HCT116 (cell line): ENCODE data around the gene KAT6B. TPM values are rescaled to one million over a fixed set of nuclear protein-coding genes. Genes with fewer than 3 reads are reported as not detected.
A peak's percentile ranks its signal among the peaks of the same experiment; 100 is the strongest.

Source experiments
- ATAC-seq: fragments of 200-7000 bp; cut with Tn5 transposase; 2 replicates; pipeline ENCODE4 v1.9.1; 2020; ENCODE audit warnings: mild to moderate bottlenecking, moderate library complexity
- BruUV-seq: library from RNA; stranded (reverse); fragments of 400-500 nt; replicated peaks from 2 replicates; lab custom pipeline; 2021; lab: Mats Ljungman, UMichigan
- CTCF ChIA-PET: fragments of 300-600 bp; sonication (Branson Sonifier 250); formaldehyde crosslinking; loops from one replicate; lab custom pipeline; 2021; ENCODE audit warnings: antibody characterized with exemption; lab: Charles Lee
- POLR2A ChIA-PET: fragments of 300-600, 350-600 bp; sonication (Branson Sonifier 250); formaldehyde crosslinking; loops from one replicate; lab custom pipeline; 2021; ENCODE audit warnings: antibody characterized with exemption; lab: Charles Lee
- RAD21 ChIA-PET, 2 experiments: fragments of 300-600 bp; sonication (Branson Sonifier 250); formaldehyde crosslinking; loops; one replicate each; lab custom pipeline; 2023; ENCODE audit warnings: low total read pairs in 2 of 2; ENCODE audit not compliant: uncharacterized antibody in 2 of 2, unreplicated experiment in 2 of 2, low non-redundant PET in 1 of 2; lab: Charles Lee
- DNase-seq: peaks from one replicate; pipeline ENCODE4 v3.0.0-alpha.2; 2010; ENCODE audit warnings: low read depth, low spot score
- H2AFZ ChIP-seq: fragments of 200-600 bp; shearing (Covaris generic), sonication (generic); 2 replicates; pipeline ENCODE4 v1.6.1; 2017; ENCODE audit warnings: low read depth, mixed run types, mixed read lengths, antibody characterized with exemption, low read length; ENCODE audit not compliant: poor library complexity, severe bottlenecking
- H3K27ac ChIP-seq: 2 replicates; pipeline ENCODE4 v1.5.1; 2012; ENCODE audit warnings: low read depth, low read length
- H3K27me3 ChIP-seq: fragments of 200-600 bp; sonication (generic); 2 replicates; pipeline ENCODE4 v1.6.1; 2016; ENCODE audit warnings: mixed run types, low read length, mixed read lengths; ENCODE audit not compliant: insufficient read depth
- H3K36me3 ChIP-seq, 2 experiments: fragments of 200-500 bp in 1 of 2; fragments of 200-600 bp in 1 of 2; sonication (Bioruptor generic) in 1 of 2; sonication (generic) in 1 of 2; 2 replicates each; pipeline versions ENCODE4 v1.5.1 to v1.6.1; 2014 to 2016; ENCODE audit warnings: low read length in 2 of 2, inconsistent platforms in 1 of 2, mixed read lengths in 1 of 2, mixed run types in 1 of 2; ENCODE audit not compliant: insufficient read depth in 2 of 2, control insufficient read depth in 1 of 2
- H3K4me1 ChIP-seq, 2 experiments: fragments of 200-600 bp in 1 of 2; sonication (generic) in 1 of 2; 2 replicates each; pipeline versions ENCODE4 v1.5.1 to v1.6.1; 2012 to 2017; ENCODE audit warnings: low read length in 2 of 2, inconsistent platforms in 1 of 2, mild to moderate bottlenecking in 1 of 2, mixed read lengths in 1 of 2, mixed run types in 1 of 2, moderate library complexity in 1 of 2; ENCODE audit not compliant: insufficient read depth in 2 of 2, control insufficient read depth in 1 of 2
- H3K4me2 ChIP-seq: fragments of 200-600 bp; sonication (generic); 2 replicates; pipeline ENCODE4 v1.6.1; 2017; ENCODE audit warnings: mixed run types, low read length, mixed read lengths
- H3K4me3 ChIP-seq, 2 experiments: fragments of 200-600 bp in 1 of 2; sonication (generic) in 1 of 2; replicated peaks in 1 of 2; 2 replicates each; pipeline ENCODE4 v1.5.1; 2011 to 2016; ENCODE audit warnings: low read length in 2 of 2, control low read depth in 1 of 2, low read depth in 1 of 2, mild to moderate bottlenecking in 1 of 2, mixed read lengths in 1 of 2, mixed run types in 1 of 2
- H3K79me2 ChIP-seq: fragments of 200-600 bp; sonication (generic); 2 replicates; pipeline ENCODE4 v1.6.1; 2017; ENCODE audit warnings: mild to moderate bottlenecking, mixed run types, low read length, moderate library complexity, mixed read lengths; ENCODE audit not compliant: insufficient read depth
- H3K9ac ChIP-seq: fragments of 200-600 bp; sonication (generic); 2 replicates; pipeline ENCODE4 v1.6.1; 2016; ENCODE audit warnings: low read length, mixed read lengths
- H3K9me2 ChIP-seq: fragments of 200-600 bp; sonication (generic), shearing (Covaris generic); 2 replicates; pipeline ENCODE4 v1.6.1; 2017; ENCODE audit warnings: mixed run types, mild to moderate bottlenecking, moderate library complexity; ENCODE audit not compliant: insufficient read depth
- H3K9me3 ChIP-seq, 2 experiments: fragments of 200-500 bp in 1 of 2; fragments of 200-600 bp in 1 of 2; sonication (Bioruptor generic) in 1 of 2; sonication (generic) in 1 of 2; 2 replicates each; pipeline ENCODE4 v1.6.1; 2014 to 2017; ENCODE audit warnings: low read length in 2 of 2, mixed read lengths in 2 of 2, inconsistent platforms in 1 of 2, low read depth in 1 of 2, mild to moderate bottlenecking in 1 of 2, mixed run types in 1 of 2, moderate library complexity in 1 of 2; ENCODE audit not compliant: control insufficient read depth in 1 of 2, insufficient read depth in 1 of 2
- H4K20me1 ChIP-seq: fragments of 200-600 bp; sonication (generic), shearing (Covaris generic); 2 replicates; pipeline ENCODE4 v1.6.1; 2017; ENCODE audit warnings: mixed run types, mild to moderate bottlenecking, moderate library complexity; ENCODE audit not compliant: insufficient read depth
- CBX3 ChIP-seq: IDR thresholded peaks from 2 replicates; pipeline ENCODE4 v1.6.1; 2012; ENCODE audit warnings: low read depth
- EGR1 ChIP-seq: IDR thresholded peaks from 2 replicates; pipeline ENCODE4 v1.6.1; 2012; ENCODE audit warnings: low read depth
- ELF1 ChIP-seq: IDR thresholded peaks from 2 replicates; pipeline ENCODE4 v1.6.1; 2012; ENCODE audit warnings: low read depth, borderline replicate concordance
- FOSL1 ChIP-seq: IDR thresholded peaks from 2 replicates; pipeline ENCODE4 v1.6.1; 2012; ENCODE audit warnings: low read depth
- JUND ChIP-seq: IDR thresholded peaks from 2 replicates; pipeline ENCODE4 v1.6.1; 2012
- POLR2A ChIP-seq: IDR thresholded peaks from 2 replicates; pipeline ENCODE4 v1.7.0; 2011; ENCODE audit warnings: borderline replicate concordance; ENCODE audit not compliant: insufficient read depth, insufficient read length; ENCODE audit errors: extremely low read depth
- POLR2AphosphoS5 ChIP-seq: IDR thresholded peaks from 2 replicates; pipeline ENCODE4 v1.6.1; 2011; ENCODE audit warnings: mild to moderate bottlenecking, low read depth, low read length, moderate library complexity
- SP1 ChIP-seq: IDR thresholded peaks from 2 replicates; pipeline ENCODE4 v1.6.1; 2012; ENCODE audit warnings: low read depth
- SRF ChIP-seq: IDR thresholded peaks from 2 replicates; pipeline ENCODE4 v1.6.1; 2012; ENCODE audit warnings: low read depth
- YY1 ChIP-seq: IDR thresholded peaks from 2 replicates; pipeline ENCODE4 v1.6.1; 2011; ENCODE audit warnings: low read length, low read depth, moderate library complexity, mild to moderate bottlenecking; ENCODE audit not compliant: insufficient replicate concordance; ENCODE audit errors: extremely low read depth
- ZFX ChIP-seq: fragments of 450-650 bp; IDR thresholded peaks from 2 replicates; pipeline ENCODE4 v1.6.1; 2017
- intact Hi-C: fragments of 100-400 bp; cut with micrococcal nuclease; formaldehyde crosslinking; loops from 2 replicates; pipeline ENCODE4 v1.10.0; 2022
- total RNA-seq: library from RNA; stranded (reverse); gene quantifications from one replicate; pipeline ENCODE4 v1.2.1, GENCODE V29; 2021; ENCODE audit not compliant: unreplicated experiment
- TF ChIP-seq, protein P1 (sequence below): IDR thresholded peaks from 2 replicates; pipeline ENCODE4 v1.6.1; 2011; ENCODE audit warnings: mild to moderate bottlenecking, low read length, moderate library complexity; ENCODE audit not compliant: insufficient replicate concordance; ENCODE audit errors: extremely low read depth
- TF ChIP-seq, protein P2 (sequence below): IDR thresholded peaks from 2 replicates; pipeline ENCODE4 v1.6.1; 2012
- TF ChIP-seq, protein P3 (sequence below): IDR thresholded peaks from 2 replicates; pipeline ENCODE4 v1.6.1; 2012; ENCODE audit warnings: low read depth

Gene KAT6B
- total RNA-seq, 1 experiment from 2014 or later: 17.8 TPM

DNA sequence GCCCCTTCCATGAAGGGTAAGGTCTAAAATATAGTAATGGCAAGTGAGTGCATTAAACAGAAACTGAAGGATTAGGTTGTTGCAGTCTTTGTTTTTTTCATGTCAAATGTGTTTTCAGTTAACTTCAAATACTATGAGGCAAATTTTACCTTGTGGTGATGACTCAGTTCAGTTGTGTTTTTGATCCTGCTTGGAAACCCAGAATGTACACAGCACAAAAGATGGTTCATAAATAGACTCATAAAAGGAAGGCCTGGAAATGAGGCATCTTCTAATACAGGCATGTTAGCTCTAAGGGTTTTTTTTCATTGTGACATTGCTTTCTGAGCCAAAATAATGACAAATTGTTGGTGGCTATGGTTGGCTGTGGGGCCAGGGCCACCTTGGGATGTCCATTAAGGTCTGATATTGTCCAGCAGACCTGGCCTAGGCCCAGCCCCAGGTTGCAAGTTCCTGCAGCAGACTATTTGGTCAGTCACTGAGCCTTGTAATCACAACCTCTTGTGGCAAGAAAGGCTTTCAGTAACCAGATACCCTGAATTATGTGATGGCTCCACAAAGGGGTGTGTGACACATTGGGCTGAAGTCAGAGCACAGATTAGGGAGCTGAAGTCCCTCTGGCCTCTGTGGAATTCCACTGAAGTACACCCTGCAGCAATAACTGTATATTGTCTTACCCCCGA is 216.0 kb downstream of the KAT6B start:
- no peak overlapping the region for H3K27ac ChIP-seq
- no peak for ATAC-seq
- TF ChIP-seq SRF (no peak), YY1 (no peak), ZFX (no peak)
- TF ChIP-seq, all 23 proteins: peak for 0
- ChIA-PET CTCF (no interaction called here), POLR2A (no interaction called here), RAD21 (no interaction called here)
- H3K79me2 ChIP-seq: no peaks in the 10 kb centered on the region
- no peaks in the 10 kb centered on the region for H3K9me2 ChIP-seq
- no TSS peak for BruUV-seq
- H3K9ac ChIP-seq: no peak overlapping the region
- no peaks in the 10 kb centered on the region for H3K9me3 ChIP-seq
- intact Hi-C loops: no loop called here
- H3K36me3 ChIP-seq: no peaks in the 10 kb centered on the region
- no peak for DNase-seq
- no peak overlapping the region for H3K4me3 ChIP-seq
- H3K4me2 ChIP-seq: no peak overlapping the region
- H4K20me1 ChIP-seq: no peaks in the 10 kb centered on the region
- no peaks in the 10 kb centered on the region for H3K27me3 ChIP-seq
- H3K4me1 ChIP-seq: no peaks in the 10 kb centered on the region
- H2AFZ ChIP-seq: no peak overlapping the region

DNA sequence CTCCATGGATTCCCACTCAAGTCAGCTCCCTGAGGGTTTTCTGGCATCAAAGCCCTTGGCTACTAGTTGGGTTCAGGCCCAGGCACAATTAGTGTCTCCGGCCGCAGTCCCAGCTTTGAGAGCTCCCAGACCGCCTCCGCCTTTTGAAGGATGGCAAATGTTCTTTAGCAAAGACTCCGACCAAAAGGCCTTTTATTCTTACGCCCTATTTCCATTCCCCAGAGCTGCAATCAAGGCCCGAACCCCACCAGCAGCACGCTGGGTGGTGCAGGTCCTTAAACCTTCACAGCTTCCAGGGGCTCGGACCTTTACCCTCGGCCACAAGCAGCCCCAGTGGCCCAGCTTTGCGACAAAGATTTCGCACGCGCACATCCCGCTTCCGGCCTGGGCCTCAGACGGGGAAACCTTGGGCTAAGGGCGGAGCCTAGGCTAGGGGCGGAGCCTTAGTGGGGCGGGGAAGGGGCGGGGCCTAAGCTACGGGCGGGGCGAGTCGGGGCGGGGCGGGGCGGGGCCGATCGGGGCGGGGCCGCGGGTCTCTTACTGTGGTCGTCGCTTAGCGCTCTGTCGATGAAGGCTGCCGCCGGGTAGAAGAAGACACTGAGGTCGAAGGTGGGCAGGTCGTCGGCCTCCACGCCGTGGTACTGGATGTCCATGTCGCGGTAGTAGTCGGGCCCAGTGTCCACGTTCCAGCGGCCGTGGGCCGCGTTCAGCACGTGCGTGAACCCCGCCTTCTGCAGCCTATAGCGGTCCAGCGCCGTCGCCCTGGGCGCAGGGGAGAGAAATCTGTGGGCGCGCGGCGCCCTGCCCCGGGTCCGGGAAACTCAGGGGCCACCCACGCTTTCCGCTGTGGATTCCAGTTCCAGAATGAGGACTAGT is 217.1 kb downstream of the KAT6B start:
- DNase-seq (no peak), ATAC-seq (peak; percentile 74)
- H3K4me2 ChIP-seq: no peak overlapping the region
- no peaks in the 10 kb centered on the region for H3K27me3 ChIP-seq
- ChIA-PET POLR2A (no interaction called here), CTCF (no interaction called here), RAD21 (no interaction called here)
- H3K36me3 ChIP-seq: no peaks in the 10 kb centered on the region
- H3K4me1 ChIP-seq: no peaks in the 10 kb centered on the region
- BruUV-seq: no TSS peak
- no peaks in the 10 kb centered on the region for H3K9me3 ChIP-seq
- H4K20me1 ChIP-seq: no peaks in the 10 kb centered on the region
- H3K27ac ChIP-seq: no peak overlapping the region
- no peaks in the 10 kb centered on the region for H3K79me2 ChIP-seq
- H3K9me2 ChIP-seq: no peaks in the 10 kb centered on the region
- intact Hi-C loops: no loop called here
- no peak overlapping the region for H3K4me3 ChIP-seq
- H2AFZ ChIP-seq: no peak overlapping the region
- no peak overlapping the region for H3K9ac ChIP-seq
- TF ChIP-seq, protein P1, sequence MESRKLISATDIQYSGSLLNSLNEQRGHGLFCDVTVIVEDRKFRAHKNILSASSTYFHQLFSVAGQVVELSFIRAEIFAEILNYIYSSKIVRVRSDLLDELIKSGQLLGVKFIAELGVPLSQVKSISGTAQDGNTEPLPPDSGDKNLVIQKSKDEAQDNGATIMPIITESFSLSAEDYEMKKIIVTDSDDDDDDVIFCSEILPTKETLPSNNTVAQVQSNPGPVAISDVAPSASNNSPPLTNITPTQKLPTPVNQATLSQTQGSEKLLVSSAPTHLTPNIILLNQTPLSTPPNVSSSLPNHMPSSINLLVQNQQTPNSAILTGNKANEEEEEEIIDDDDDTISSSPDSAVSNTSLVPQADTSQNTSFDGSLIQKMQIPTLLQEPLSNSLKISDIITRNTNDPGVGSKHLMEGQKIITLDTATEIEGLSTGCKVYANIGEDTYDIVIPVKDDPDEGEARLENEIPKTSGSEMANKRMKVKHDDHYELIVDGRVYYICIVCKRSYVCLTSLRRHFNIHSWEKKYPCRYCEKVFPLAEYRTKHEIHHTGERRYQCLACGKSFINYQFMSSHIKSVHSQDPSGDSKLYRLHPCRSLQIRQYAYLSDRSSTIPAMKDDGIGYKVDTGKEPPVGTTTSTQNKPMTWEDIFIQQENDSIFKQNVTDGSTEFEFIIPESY: no peak
- TF ChIP-seq, protein P2, sequence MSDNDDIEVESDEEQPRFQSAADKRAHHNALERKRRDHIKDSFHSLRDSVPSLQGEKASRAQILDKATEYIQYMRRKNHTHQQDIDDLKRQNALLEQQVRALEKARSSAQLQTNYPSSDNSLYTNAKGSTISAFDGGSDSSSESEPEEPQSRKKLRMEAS: no peak
- no peak for TF ChIP-seq POLR2AphosphoS5
- TF ChIP-seq, protein P3, sequence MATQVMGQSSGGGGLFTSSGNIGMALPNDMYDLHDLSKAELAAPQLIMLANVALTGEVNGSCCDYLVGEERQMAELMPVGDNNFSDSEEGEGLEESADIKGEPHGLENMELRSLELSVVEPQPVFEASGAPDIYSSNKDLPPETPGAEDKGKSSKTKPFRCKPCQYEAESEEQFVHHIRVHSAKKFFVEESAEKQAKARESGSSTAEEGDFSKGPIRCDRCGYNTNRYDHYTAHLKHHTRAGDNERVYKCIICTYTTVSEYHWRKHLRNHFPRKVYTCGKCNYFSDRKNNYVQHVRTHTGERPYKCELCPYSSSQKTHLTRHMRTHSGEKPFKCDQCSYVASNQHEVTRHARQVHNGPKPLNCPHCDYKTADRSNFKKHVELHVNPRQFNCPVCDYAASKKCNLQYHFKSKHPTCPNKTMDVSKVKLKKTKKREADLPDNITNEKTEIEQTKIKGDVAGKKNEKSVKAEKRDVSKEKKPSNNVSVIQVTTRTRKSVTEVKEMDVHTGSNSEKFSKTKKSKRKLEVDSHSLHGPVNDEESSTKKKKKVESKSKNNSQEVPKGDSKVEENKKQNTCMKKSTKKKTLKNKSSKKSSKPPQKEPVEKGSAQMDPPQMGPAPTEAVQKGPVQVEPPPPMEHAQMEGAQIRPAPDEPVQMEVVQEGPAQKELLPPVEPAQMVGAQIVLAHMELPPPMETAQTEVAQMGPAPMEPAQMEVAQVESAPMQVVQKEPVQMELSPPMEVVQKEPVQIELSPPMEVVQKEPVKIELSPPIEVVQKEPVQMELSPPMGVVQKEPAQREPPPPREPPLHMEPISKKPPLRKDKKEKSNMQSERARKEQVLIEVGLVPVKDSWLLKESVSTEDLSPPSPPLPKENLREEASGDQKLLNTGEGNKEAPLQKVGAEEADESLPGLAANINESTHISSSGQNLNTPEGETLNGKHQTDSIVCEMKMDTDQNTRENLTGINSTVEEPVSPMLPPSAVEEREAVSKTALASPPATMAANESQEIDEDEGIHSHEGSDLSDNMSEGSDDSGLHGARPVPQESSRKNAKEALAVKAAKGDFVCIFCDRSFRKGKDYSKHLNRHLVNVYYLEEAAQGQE: no peak
- no peak for TF ChIP-seq JUND
- TF ChIP-seq ELF1: no peak
- TF ChIP-seq FOSL1: no peak
- no peak for TF ChIP-seq SP1
- TF ChIP-seq POLR2A: no peak
- no peak for TF ChIP-seq EGR1
- TF ChIP-seq CBX3: no peak
